ENCODE results near the gene ZNF439. TPM values are rescaled to one million over a fixed set of nuclear protein-coding genes. Genes with fewer than 3 reads are reported as not detected.

The ZNF439 gene
- total and polyA plus RNA-seq, 2 of the 13 experiments (the other 11 are each of a cell fraction or from before 2014, with no cell fraction given): 2.9 to 4.9 TPM

GRCh38 chr19:11887611-11888531 is 39.3 kb downstream of the ZNF439 start, which contains the start of gene ZNF69 (continued):
- no peak for TF ChIP-seq GRHL1 (CRISPR knock-in tag; conservative IDR thresholded peaks at IDR 0.05)
- TF ChIP-seq HOXA5 (CRISPR knock-in tag; IDR thresholded peaks at IDR 0.05): no peak
- TF ChIP-seq ZNF17 (CRISPR knock-in tag; IDR thresholded peaks at IDR 0.05): no peak
- TF ChIP-seq HNRNPH1 (optimal IDR thresholded peaks at IDR 0.05; ENCODE audit: low read depth, low read length): no peak
- peak; percentile 81 for TF ChIP-seq CSRNP1 (CRISPR knock-in tag; IDR thresholded peaks at IDR 0.05)
- peak; percentile 95 for TF ChIP-seq RBFOX2 (IDR thresholded peaks at IDR 0.05; ENCODE audit: low read depth, low read length)
- no peak for TF ChIP-seq LCORL (IDR thresholded peaks at IDR 0.05)
- peak; percentile 53; the same call in 1 of the 2 replicates for TF ChIP-seq LCORL (CRISPR knock-in tag; IDR thresholded peaks at IDR 0.05)
- TF ChIP-seq AGO2 (optimal IDR thresholded peaks at IDR 0.05; ENCODE audit: low read depth, low read length): peak; percentile 93
- TF ChIP-seq ZNF580 (CRISPR knock-in tag; IDR thresholded peaks at IDR 0.05; ENCODE audit: borderline replicate concordance, low read depth): no peak
- TF ChIP-seq STAT6 (CRISPR knock-in tag; IDR thresholded peaks at IDR 0.05; ENCODE audit: borderline replicate concordance): peak; percentile 93; the same call in 1 of the 2 replicates
- peak; percentile 87 for TF ChIP-seq ZNF772 (CRISPR knock-in tag; IDR thresholded peaks at IDR 0.05)
- TF ChIP-seq ZSCAN30 (CRISPR knock-in tag; IDR thresholded peaks at IDR 0.05): no peak
- peak; percentile 79 for TF ChIP-seq ZNF564 (CRISPR knock-in tag; IDR thresholded peaks at IDR 0.05)
- TF ChIP-seq ZSCAN29 (CRISPR knock-in tag; conservative IDR thresholded peaks at IDR 0.05): peak; percentile 88
- TF ChIP-seq SP1 (IDR thresholded peaks at IDR 0.05): no peak
- TF ChIP-seq SP1 (CRISPR knock-in tag; IDR thresholded peaks at IDR 0.05): 0 out of 2 replicates have a peak, but pooled peaks have one; percentile 38
- no peak for TF ChIP-seq NCOA5 (CRISPR knock-in tag; IDR thresholded peaks at IDR 0.05)
- no peak for TF ChIP-seq FLYWCH1 (CRISPR knock-in tag; IDR thresholded peaks at IDR 0.05)
- TF ChIP-seq TAF1 (CRISPR knock-in tag; IDR thresholded peaks at IDR 0.05): peak; percentile 87
- peak; percentile 77 for TF ChIP-seq TOPORS (CRISPR knock-in tag; IDR thresholded peaks at IDR 0.05)
- TF ChIP-seq ZNF512 (CRISPR knock-in tag; IDR thresholded peaks at IDR 0.05): 0 out of 2 replicates have a peak, but pooled peaks have one; percentile 22
